ENCODE results near the gene HCN2.

DNA sequence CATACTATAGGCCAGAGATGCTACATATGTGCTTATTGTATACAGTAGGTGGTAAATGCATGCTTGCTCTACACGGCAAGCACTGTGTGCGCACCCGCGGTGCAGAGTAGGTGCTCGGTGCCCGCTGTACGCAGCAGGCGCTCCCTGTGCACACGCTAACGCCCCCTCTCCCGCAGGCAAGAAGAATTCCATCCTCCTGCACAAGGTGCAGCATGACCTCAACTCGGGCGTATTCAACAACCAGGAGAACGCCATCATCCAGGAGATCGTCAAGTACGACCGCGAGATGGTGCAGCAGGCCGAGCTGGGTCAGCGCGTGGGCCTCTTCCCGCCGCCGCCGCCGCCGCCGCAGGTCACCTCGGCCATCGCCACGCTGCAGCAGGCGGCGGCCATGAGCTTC, 25.9 kb downstream of the HCN2 start:
- TF ChIP-seq ZNF274 (IDR thresholded peaks at IDR 0.05; ENCODE audit: low read length) (no peak), ZNF274 (tag by site-specific recombination; IDR thresholded peaks at IDR 0.05; ENCODE audit: borderline replicate concordance) (no peak), ZNF626 (tag by site-specific recombination; IDR thresholded peaks at IDR 0.05) (no peak), HOXC10 (CRISPR knock-in tag; IDR thresholded peaks at IDR 0.05) (no peak), ZNF837 (tag by site-specific recombination; IDR thresholded peaks at IDR 0.05) (no peak), ZNF175 (tag by site-specific recombination; IDR thresholded peaks at IDR 0.05) (no peak), ZNF311 (tag by site-specific recombination; IDR thresholded peaks at IDR 0.05; ENCODE audit: borderline replicate concordance) (no peak), ZNF138 (tag by site-specific recombination; IDR thresholded peaks at IDR 0.05; ENCODE audit: borderline replicate concordance) (no peak), ZNF600 (tag by site-specific recombination; IDR thresholded peaks at IDR 0.05) (no peak), ZFHX2 (tag by site-specific recombination; conservative IDR thresholded peaks at IDR 0.05) (no peak), SALL2 (tag by site-specific recombination; IDR thresholded peaks at IDR 0.05; ENCODE audit: borderline replicate concordance) (no peak)
- TF ChIP-seq, protein P1, sequence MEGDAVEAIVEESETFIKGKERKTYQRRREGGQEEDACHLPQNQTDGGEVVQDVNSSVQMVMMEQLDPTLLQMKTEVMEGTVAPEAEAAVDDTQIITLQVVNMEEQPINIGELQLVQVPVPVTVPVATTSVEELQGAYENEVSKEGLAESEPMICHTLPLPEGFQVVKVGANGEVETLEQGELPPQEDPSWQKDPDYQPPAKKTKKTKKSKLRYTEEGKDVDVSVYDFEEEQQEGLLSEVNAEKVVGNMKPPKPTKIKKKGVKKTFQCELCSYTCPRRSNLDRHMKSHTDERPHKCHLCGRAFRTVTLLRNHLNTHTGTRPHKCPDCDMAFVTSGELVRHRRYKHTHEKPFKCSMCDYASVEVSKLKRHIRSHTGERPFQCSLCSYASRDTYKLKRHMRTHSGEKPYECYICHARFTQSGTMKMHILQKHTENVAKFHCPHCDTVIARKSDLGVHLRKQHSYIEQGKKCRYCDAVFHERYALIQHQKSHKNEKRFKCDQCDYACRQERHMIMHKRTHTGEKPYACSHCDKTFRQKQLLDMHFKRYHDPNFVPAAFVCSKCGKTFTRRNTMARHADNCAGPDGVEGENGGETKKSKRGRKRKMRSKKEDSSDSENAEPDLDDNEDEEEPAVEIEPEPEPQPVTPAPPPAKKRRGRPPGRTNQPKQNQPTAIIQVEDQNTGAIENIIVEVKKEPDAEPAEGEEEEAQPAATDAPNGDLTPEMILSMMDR (tag by site-specific recombination; IDR thresholded peaks at IDR 0.05): no peak
- TF ChIP-seq, protein P2, sequence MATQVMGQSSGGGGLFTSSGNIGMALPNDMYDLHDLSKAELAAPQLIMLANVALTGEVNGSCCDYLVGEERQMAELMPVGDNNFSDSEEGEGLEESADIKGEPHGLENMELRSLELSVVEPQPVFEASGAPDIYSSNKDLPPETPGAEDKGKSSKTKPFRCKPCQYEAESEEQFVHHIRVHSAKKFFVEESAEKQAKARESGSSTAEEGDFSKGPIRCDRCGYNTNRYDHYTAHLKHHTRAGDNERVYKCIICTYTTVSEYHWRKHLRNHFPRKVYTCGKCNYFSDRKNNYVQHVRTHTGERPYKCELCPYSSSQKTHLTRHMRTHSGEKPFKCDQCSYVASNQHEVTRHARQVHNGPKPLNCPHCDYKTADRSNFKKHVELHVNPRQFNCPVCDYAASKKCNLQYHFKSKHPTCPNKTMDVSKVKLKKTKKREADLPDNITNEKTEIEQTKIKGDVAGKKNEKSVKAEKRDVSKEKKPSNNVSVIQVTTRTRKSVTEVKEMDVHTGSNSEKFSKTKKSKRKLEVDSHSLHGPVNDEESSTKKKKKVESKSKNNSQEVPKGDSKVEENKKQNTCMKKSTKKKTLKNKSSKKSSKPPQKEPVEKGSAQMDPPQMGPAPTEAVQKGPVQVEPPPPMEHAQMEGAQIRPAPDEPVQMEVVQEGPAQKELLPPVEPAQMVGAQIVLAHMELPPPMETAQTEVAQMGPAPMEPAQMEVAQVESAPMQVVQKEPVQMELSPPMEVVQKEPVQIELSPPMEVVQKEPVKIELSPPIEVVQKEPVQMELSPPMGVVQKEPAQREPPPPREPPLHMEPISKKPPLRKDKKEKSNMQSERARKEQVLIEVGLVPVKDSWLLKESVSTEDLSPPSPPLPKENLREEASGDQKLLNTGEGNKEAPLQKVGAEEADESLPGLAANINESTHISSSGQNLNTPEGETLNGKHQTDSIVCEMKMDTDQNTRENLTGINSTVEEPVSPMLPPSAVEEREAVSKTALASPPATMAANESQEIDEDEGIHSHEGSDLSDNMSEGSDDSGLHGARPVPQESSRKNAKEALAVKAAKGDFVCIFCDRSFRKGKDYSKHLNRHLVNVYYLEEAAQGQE (tag by site-specific recombination; IDR thresholded peaks at IDR 0.05): no peak
- TF ChIP-seq, protein P3, sequence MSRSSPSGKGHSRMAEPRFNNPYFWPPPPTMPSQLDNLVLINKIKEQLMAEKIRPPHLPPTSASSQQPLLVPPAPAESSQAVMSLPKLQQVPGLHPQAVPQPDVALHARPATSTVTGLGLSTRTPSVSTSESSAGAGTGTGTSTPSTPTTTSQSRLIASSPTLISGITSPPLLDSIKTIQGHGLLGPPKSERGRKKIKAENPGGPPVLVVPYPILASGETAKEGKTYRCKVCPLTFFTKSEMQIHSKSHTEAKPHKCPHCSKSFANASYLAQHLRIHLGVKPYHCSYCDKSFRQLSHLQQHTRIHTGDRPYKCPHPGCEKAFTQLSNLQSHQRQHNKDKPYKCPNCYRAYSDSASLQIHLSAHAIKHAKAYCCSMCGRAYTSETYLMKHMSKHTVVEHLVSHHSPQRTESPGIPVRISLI (tag by site-specific recombination; IDR thresholded peaks at IDR 0.05): no peak
